OCI-LY1 (cell line): ENCODE data around the gene RASD2.

Experiments used
- H2AFZ ChIP-seq: fragments of 200-600 bp; sonication (generic), shearing (Covaris generic); 2 replicates; pipeline ENCODE4 v1.6.0; 2014; ENCODE audit warnings: antibody characterized with exemption, mild to moderate bottlenecking, low read length
- H3F3A ChIP-seq: fragments of 200-600 bp; sonication (generic), shearing (Covaris generic); 2 replicates; pipeline ENCODE4 v1.6.0; 2014; ENCODE audit warnings: mild to moderate bottlenecking, antibody characterized with exemption, low read length, moderate library complexity; ENCODE audit not compliant: insufficient read depth
- H3K27ac ChIP-seq: fragments of 200-600 bp; sonication (generic); 2 replicates; pipeline ENCODE4 v1.5.1; 2014; ENCODE audit warnings: low read length, mixed run types, mild to moderate bottlenecking, low read depth; ENCODE audit not compliant: poor library complexity, severe bottlenecking
- H3K27me3 ChIP-seq: fragments of 200-600 bp; sonication (generic); 2 replicates; pipeline ENCODE4 v1.6.0; 2014; ENCODE audit warnings: antibody characterized with exemption, mild to moderate bottlenecking, low read length, moderate library complexity; ENCODE audit not compliant: insufficient read depth
- H3K36me3 ChIP-seq: fragments of 200-600 bp; sonication (generic); 2 replicates; pipeline ENCODE4 v1.6.1; 2014; ENCODE audit warnings: mild to moderate bottlenecking, antibody characterized with exemption, low read length, moderate library complexity, mixed read lengths; ENCODE audit not compliant: insufficient read depth
- H3K4me1 ChIP-seq: fragments of 200-600 bp; sonication (generic); 2 replicates; pipeline ENCODE4 v1.5.1; 2014; ENCODE audit warnings: mild to moderate bottlenecking, low read length, moderate library complexity; ENCODE audit not compliant: insufficient read depth, severe bottlenecking
- H3K4me2 ChIP-seq: fragments of 200-600 bp; sonication (generic), shearing (Covaris generic); 2 replicates; pipeline ENCODE4 v1.6.1; 2014; ENCODE audit warnings: low read length
- H3K4me3 ChIP-seq: fragments of 200-600 bp; sonication (generic); 2 replicates; pipeline ENCODE4 v1.5.1; 2014; ENCODE audit warnings: low read length, low read depth, mild to moderate bottlenecking, mixed read lengths; ENCODE audit not compliant: poor library complexity, severe bottlenecking
- H3K79me2 ChIP-seq: fragments of 200-600 bp; shearing (Covaris generic); 2 replicates; pipeline ENCODE4 v1.6.1; 2016; ENCODE audit warnings: mixed run types, low read length, mixed read lengths; ENCODE audit not compliant: insufficient read depth
- H3K9ac ChIP-seq: fragments of 200-600 bp; sonication (generic), shearing (Covaris generic); 2 replicates; pipeline ENCODE4 v1.6.1; 2014; ENCODE audit warnings: mild to moderate bottlenecking, low read length, mixed read lengths
- H3K9me2 ChIP-seq: fragments of 200-600 bp; sonication (generic), shearing (Covaris generic); 2 replicates; pipeline ENCODE4 v1.6.1; 2014; ENCODE audit warnings: low read depth, mild to moderate bottlenecking, low read length, mixed read lengths
- H3K9me3 ChIP-seq: fragments of 200-600 bp; shearing (Covaris generic); 2 replicates; pipeline ENCODE4 v1.6.1; 2014; ENCODE audit warnings: low read length, mixed read lengths
- H4K20me1 ChIP-seq: fragments of 200-600 bp; sonication (generic), shearing (Covaris generic); 2 replicates; pipeline ENCODE4 v1.6.0; 2016; ENCODE audit warnings: mild to moderate bottlenecking, low read length; ENCODE audit not compliant: insufficient read depth
- EZH2 ChIP-seq: fragments of 200-600 bp; sonication (generic), shearing (Covaris generic); IDR thresholded peaks from 2 replicates; pipeline ENCODE4 v1.8.0; 2017; ENCODE audit warnings: borderline replicate concordance, mixed run types, mild to moderate bottlenecking, antibody characterized with exemption, low read length, moderate library complexity, mixed read lengths
- TF ChIP-seq, protein P1 (sequence below): fragments of 200-600 bp; sonication (generic), shearing (Covaris generic); IDR thresholded peaks from 2 replicates; pipeline ENCODE4 v1.5.1; 2017; ENCODE audit warnings: mild to moderate bottlenecking, antibody characterized with exemption, low read length, moderate library complexity, mixed read lengths

RASD2 gene

DNA sequence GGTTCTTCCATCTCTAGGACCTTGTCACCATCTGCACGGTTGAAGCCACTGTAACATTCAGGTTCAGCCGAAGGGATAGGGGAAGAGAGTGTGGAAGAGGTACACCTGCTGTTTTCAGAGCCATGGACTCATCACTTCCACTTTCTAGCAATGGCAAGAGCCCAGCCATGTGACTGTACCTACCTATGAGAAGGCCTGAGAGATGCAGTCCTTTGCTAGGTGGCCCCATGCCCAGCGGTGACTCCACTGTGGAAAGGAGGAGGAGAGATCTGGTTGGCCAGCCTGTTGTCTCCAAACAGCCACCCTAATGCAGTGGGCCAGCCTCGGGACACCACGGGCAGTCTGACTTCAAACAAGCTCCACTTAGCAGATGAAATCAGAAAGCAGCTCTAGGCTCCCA lies 16.0 kb downstream of the RASD2 start:
- Histone ChIP-seq H3K4me1 (peaks cover 6% of the 10 kb centered on the region), H3K36me3 (no peaks in the 10 kb centered on the region; the same call in 1 of the 2 replicates), H4K20me1 (no peaks in the 10 kb centered on the region), H3K27me3 (peaks cover 22% of the 10 kb centered on the region; the same call in 1 of the 2 replicates), H3K4me3 (no peak overlapping the region), H3F3A (no peaks in the 10 kb centered on the region), H3K9ac (no peak overlapping the region), H3K27ac (no peak overlapping the region), H3K79me2 (no peaks in the 10 kb centered on the region), H3K9me2 (no peaks in the 10 kb centered on the region), H3K9me3 (no peaks in the 10 kb centered on the region), H2AFZ (no peak overlapping the region), H3K4me2 (no peak overlapping the region)
- TF ChIP-seq, protein P1, sequence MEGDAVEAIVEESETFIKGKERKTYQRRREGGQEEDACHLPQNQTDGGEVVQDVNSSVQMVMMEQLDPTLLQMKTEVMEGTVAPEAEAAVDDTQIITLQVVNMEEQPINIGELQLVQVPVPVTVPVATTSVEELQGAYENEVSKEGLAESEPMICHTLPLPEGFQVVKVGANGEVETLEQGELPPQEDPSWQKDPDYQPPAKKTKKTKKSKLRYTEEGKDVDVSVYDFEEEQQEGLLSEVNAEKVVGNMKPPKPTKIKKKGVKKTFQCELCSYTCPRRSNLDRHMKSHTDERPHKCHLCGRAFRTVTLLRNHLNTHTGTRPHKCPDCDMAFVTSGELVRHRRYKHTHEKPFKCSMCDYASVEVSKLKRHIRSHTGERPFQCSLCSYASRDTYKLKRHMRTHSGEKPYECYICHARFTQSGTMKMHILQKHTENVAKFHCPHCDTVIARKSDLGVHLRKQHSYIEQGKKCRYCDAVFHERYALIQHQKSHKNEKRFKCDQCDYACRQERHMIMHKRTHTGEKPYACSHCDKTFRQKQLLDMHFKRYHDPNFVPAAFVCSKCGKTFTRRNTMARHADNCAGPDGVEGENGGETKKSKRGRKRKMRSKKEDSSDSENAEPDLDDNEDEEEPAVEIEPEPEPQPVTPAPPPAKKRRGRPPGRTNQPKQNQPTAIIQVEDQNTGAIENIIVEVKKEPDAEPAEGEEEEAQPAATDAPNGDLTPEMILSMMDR, result no peak
- no peak for TF ChIP-seq EZH2

DNA sequence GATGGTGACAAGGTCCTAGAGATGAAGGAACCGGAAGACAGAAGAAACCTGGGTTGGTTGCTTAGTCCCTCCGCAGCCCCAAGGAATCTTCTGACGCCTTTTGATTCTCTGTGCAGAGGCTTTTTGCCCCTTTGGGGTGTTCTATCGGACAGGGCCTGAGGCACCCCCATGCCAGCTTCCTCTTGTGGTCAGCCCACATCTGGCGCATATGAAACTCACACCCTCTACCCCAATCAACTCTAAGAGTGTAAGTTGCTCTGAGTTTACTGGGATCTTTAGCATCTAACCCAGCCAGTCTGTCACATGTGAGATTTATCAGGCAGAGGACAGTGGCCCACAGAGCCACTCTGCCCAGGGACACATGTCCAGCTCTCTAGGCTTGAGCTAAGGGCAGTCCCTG lies 17.4 kb downstream of the RASD2 start:
- Histone ChIP-seq H3K9me3 (no peaks in the 10 kb centered on the region), H3K36me3 (no peaks in the 10 kb centered on the region; the same call in 1 of the 2 replicates), H3K79me2 (no peaks in the 10 kb centered on the region), H3K27me3 (peaks cover 21% of the 10 kb centered on the region; the same call in 1 of the 2 replicates), H3K9me2 (no peaks in the 10 kb centered on the region), H3K4me3 (no peak overlapping the region), H2AFZ (no peak overlapping the region), H3F3A (no peaks in the 10 kb centered on the region), H3K9ac (no peak overlapping the region), H3K4me1 (peaks cover under 1% of the 10 kb centered on the region), H3K27ac (no peak overlapping the region), H3K4me2 (no peak overlapping the region), H4K20me1 (no peaks in the 10 kb centered on the region)
- TF ChIP-seq, protein P1, result no peak
- TF ChIP-seq EZH2, result no peak

DNA sequence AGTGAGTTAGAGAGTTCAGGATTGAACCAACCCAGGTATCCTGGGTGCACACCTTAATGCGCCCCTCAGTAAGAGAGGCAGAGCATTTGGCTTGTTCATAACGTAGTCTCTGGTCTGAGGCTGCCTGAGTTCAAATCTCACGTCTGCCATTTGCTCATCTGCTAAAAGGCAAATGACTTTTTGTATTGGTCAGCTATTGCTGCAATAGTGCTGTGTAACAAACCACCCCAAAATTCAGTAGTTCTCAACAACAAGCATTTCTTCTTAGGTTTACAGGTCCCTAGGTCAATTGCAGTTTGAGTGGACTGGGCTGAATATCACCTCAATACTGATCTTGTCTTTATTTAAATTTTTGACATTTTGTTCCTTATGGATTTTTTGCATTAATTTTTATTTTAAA lies 18.1 kb downstream of the RASD2 start:
- Histone ChIP-seq H3F3A (no peaks in the 10 kb centered on the region), H2AFZ (no peak overlapping the region), H3K4me1 (no peaks in the 10 kb centered on the region), H3K36me3 (no peaks in the 10 kb centered on the region; the same call in 1 of the 2 replicates), H4K20me1 (no peaks in the 10 kb centered on the region), H3K79me2 (no peaks in the 10 kb centered on the region), H3K9ac (no peak overlapping the region), H3K4me2 (no peak overlapping the region), H3K27ac (no peak overlapping the region), H3K4me3 (no peak overlapping the region), H3K9me3 (no peaks in the 10 kb centered on the region), H3K27me3 (peaks cover 21% of the 10 kb centered on the region; the same call in 1 of the 2 replicates), H3K9me2 (no peaks in the 10 kb centered on the region)
- TF ChIP-seq EZH2, result no peak
- TF ChIP-seq, protein P1, result no peak
